Mesenchymal stem cell (in vitro differentiated cells and primary cell): ENCODE data around the gene RRAS2.

ENCODE experiments used
- DNase-seq: peaks from one replicate; pipeline ENCODE4 v3.0.0-alpha.2; 2013
- H2AFZ ChIP-seq: one replicate; pipeline ENCODE4 v1.6.1; 2013; ENCODE audit warnings: low read depth, mild to moderate bottlenecking, control low read depth, inconsistent platforms, low read length, moderate library complexity
- H2AK5ac ChIP-seq: 2 replicates; pipeline ENCODE4 v1.6.1; 2013; ENCODE audit warnings: low read length, moderate library complexity, mild to moderate bottlenecking, inconsistent platforms; ENCODE audit not compliant: severe bottlenecking
- H2BK120ac ChIP-seq: one replicate; pipeline ENCODE4 v1.6.1; 2013; ENCODE audit warnings: low read depth, mild to moderate bottlenecking, inconsistent platforms, low read length, moderate library complexity
- H2BK12ac ChIP-seq, 2 experiments: one replicate each; pipeline ENCODE4 v1.6.1; 2013; ENCODE audit warnings: inconsistent platforms in 2 of 2, low read length in 2 of 2, mild to moderate bottlenecking in 2 of 2, moderate library complexity in 2 of 2, control low read depth in 1 of 2
- H2BK15ac ChIP-seq: one replicate; pipeline ENCODE4 v1.6.1; 2013; ENCODE audit warnings: mild to moderate bottlenecking, low read depth, inconsistent platforms; ENCODE audit not compliant: poor library complexity, severe bottlenecking
- H2BK5ac ChIP-seq: 2 replicates; pipeline ENCODE4 v1.6.1; 2013; ENCODE audit warnings: low read depth, mild to moderate bottlenecking, low read length, control low read depth, inconsistent platforms; ENCODE audit not compliant: poor library complexity, severe bottlenecking
- H3K14ac ChIP-seq, 2 experiments: one replicate each; pipeline ENCODE4 v1.6.1; 2013; ENCODE audit warnings: inconsistent platforms in 2 of 2, low read length in 2 of 2, control low read depth in 1 of 2, mild to moderate bottlenecking in 1 of 2, moderate library complexity in 1 of 2
- H3K18ac ChIP-seq, 2 experiments: one replicate each; pipeline ENCODE4 v1.6.1; 2013; ENCODE audit warnings: inconsistent platforms in 2 of 2, low read length in 2 of 2, control low read depth in 1 of 2, low read depth in 1 of 2, mild to moderate bottlenecking in 1 of 2
- H3K23ac ChIP-seq, 2 experiments: one replicate each; pipeline ENCODE4 v1.6.1; 2013; ENCODE audit warnings: inconsistent platforms in 2 of 2, low read length in 2 of 2, mild to moderate bottlenecking in 2 of 2, moderate library complexity in 2 of 2, control low read depth in 1 of 2
- H3K27ac ChIP-seq: 2 replicates; pipeline ENCODE4 v1.5.1; 2013; ENCODE audit warnings: mild to moderate bottlenecking, moderate library complexity, low read length, control low read depth, inconsistent platforms; ENCODE audit not compliant: poor library complexity, severe bottlenecking
- H3K27me3 ChIP-seq, 2 experiments: 2 replicates each; pipeline versions ENCODE4 v1.6.1 to v1.7.0; 2013; ENCODE audit warnings: low read length in 2 of 2, mild to moderate bottlenecking in 2 of 2, moderate library complexity in 2 of 2, control low read depth in 1 of 2, inconsistent platforms in 1 of 2; ENCODE audit not compliant: control insufficient read depth in 1 of 2, insufficient read depth in 1 of 2
- H3K36me3 ChIP-seq, 2 experiments: 2 replicates each; pipeline versions ENCODE4 v1.6.1 to v1.7.0; 2013; ENCODE audit warnings: low read length in 2 of 2, control low read depth in 1 of 2, inconsistent platforms in 1 of 2, low read depth in 1 of 2, mild to moderate bottlenecking in 1 of 2; ENCODE audit not compliant: insufficient read depth in 2 of 2, control insufficient read depth in 1 of 2
- H3K4ac ChIP-seq, 2 experiments: one replicate each; pipeline ENCODE4 v1.6.1; 2013; ENCODE audit warnings: inconsistent platforms in 2 of 2, low read length in 2 of 2, mild to moderate bottlenecking in 2 of 2, moderate library complexity in 2 of 2, control low read depth in 1 of 2, low read depth in 1 of 2
- H3K4me1 ChIP-seq: 2 replicates; pipeline ENCODE4 v1.6.1; 2013; ENCODE audit warnings: low read depth, low read length, control low read depth; ENCODE audit not compliant: control insufficient read depth, insufficient read depth
- H3K4me2 ChIP-seq: 2 replicates; pipeline ENCODE4 v1.6.1; 2013; ENCODE audit warnings: low read length, mild to moderate bottlenecking, inconsistent platforms; ENCODE audit not compliant: poor library complexity, severe bottlenecking
- H3K4me3 ChIP-seq, 2 experiments: 2 replicates each; pipeline versions ENCODE4 v1.5.1 to v1.7.0; 2013; ENCODE audit warnings: low read length in 2 of 2, mild to moderate bottlenecking in 2 of 2, control low read depth in 1 of 2, low read depth in 1 of 2; ENCODE audit not compliant: insufficient read depth in 1 of 2
- H3K79me1 ChIP-seq: replicated peaks from 2 replicates; pipeline ENCODE4 v1.6.1; 2013; ENCODE audit warnings: mild to moderate bottlenecking, control low read depth, low read length, inconsistent platforms; ENCODE audit not compliant: poor library complexity, severe bottlenecking
- H3K9ac ChIP-seq: 2 replicates; pipeline ENCODE4 v1.7.0; 2013; ENCODE audit warnings: mild to moderate bottlenecking, low read length, moderate library complexity
- H3K9me3 ChIP-seq: 2 replicates; pipeline ENCODE4 v1.7.0; 2013; ENCODE audit warnings: mild to moderate bottlenecking, low read length; ENCODE audit not compliant: control insufficient read depth
- H4K8ac ChIP-seq: one replicate; pipeline ENCODE4 v1.6.1; 2013; ENCODE audit warnings: inconsistent platforms, mild to moderate bottlenecking, low read length, moderate library complexity
- H4K91ac ChIP-seq: one replicate; pipeline ENCODE4 v1.6.1; 2013; ENCODE audit warnings: mild to moderate bottlenecking, low read length, inconsistent platforms
- WGBS: methylation state at CpG from one replicate; pipeline ENCODE4 v1.1.7; 2013; ENCODE audit warnings: mixed read lengths; 5-methylcytosine and 5-hydroxymethylcytosine counted together

Gene RRAS2

DNA sequence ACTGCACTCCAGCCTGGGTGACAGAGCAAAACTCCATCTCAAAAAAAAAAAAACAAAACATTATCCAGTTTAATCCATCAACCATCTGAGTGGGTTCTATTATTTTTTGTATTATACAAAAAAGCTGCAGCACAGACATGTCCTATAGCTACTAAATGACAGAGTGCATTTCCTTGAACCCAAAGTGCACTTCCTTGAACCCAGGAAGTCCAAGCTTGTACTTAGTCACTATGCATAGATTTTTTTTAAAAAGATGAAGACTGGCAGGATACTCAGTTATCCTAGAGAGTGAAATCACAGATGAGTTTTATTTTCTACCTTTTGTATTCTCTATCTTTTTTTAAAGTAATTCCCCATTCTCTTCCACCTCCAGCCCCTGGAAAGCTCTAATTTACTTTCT, 8.0 kb upstream of the RRAS2 start:
- Histone ChIP-seq H3K4me1 (peaks cover 4% of the 10 kb centered on the region), H3K27me3 (no peaks in the 10 kb centered on the region)

DNA sequence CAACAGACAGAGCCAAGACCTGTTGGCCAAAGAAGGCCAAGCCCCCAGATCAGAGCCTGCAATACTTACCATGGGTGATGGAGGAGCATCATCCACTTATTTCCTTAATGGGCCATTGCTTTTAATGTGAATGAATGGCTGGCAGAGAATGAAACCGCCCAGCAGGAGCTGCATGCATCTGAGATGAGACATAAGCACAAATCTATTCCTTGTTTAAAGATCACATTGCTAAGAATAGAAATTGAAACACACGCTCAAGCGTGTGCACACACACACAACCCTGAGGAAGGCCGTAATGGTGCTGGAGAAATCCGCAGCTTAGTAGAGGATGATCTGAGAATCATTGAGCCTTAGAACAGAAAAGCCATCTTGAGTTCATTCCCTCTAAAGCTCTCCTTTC, 5.3 kb upstream of the RRAS2 start:
- H2AK5ac ChIP-seq = peak overlapping the region; percentile 88

More for the DNA sequence above, 8.0 kb upstream of the RRAS2 start:
- H4K8ac ChIP-seq = no peak overlapping the region
- no peak overlapping the region for H4K91ac ChIP-seq
- no peak overlapping the region for H3K27ac ChIP-seq
- no peak overlapping the region for H3K9ac ChIP-seq
- no peak overlapping the region for H2AK5ac ChIP-seq
- no peak overlapping the region for H3K4me3 ChIP-seq
- H2AFZ ChIP-seq = no peak overlapping the region
- H3K18ac ChIP-seq = no peak overlapping the region
- no peaks in the 10 kb centered on the region for H3K9me3 ChIP-seq
- H3K4me2 ChIP-seq = no peak overlapping the region
- H3K23ac ChIP-seq = no peak overlapping the region
- no peaks in the 10 kb centered on the region for H3K36me3 ChIP-seq
- no peak overlapping the region for H3K14ac ChIP-seq
- DNase-seq = no peak
- H2BK12ac ChIP-seq = no peak overlapping the region
- H3K4ac ChIP-seq = no peak overlapping the region
- H2BK120ac ChIP-seq = no peak overlapping the region
- no peak overlapping the region for H2BK5ac ChIP-seq
- H3K79me1 ChIP-seq = peaks cover 1% of the 10 kb centered on the region
- no peak overlapping the region for H2BK15ac ChIP-seq

DNA sequence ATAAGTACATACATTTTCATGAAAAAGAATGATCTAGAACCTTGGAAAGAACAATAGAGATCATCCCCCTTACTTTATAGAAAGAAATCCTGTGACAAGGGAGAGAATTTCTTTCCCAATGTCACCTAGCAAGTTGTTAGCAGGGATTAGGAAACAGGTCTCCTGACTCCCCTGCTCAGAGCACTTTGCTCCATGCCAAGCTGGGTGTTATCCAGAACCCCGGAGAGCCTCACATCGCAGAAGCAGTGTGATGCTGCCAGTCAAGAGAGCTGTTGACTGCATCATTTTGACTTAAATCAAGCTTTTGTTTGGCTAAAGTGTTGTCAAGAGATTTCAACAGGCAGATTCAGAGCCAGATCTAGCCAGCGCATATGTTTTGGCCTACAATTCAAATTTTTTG, 3.6 kb upstream of the RRAS2 start:
- Histone ChIP-seq H3K27ac (no peak overlapping the region), H3K9me3 (no peaks in the 10 kb centered on the region), H3K4me3 (no peak overlapping the region), H3K23ac (no peak overlapping the region), H4K91ac (no peak overlapping the region), H3K18ac (no peak overlapping the region), H3K9ac (no peak overlapping the region), H2AFZ (no peak overlapping the region), H3K4me1 (peaks cover 2% of the 10 kb centered on the region), H3K27me3 (no peaks in the 10 kb centered on the region), H2AK5ac (no peak overlapping the region), H2BK15ac (no peak overlapping the region), H2BK120ac (no peak overlapping the region), H3K36me3 (no peaks in the 10 kb centered on the region), H3K4ac (no peak overlapping the region), H3K14ac (no peak overlapping the region), H2BK12ac (no peak overlapping the region), H2BK5ac (no peak overlapping the region), H3K4me2 (no peak overlapping the region), H3K79me1 (peaks cover 4% of the 10 kb centered on the region), H4K8ac (no peak overlapping the region)
- DNase-seq = no peak
- WGBS = 100% methylated on average over 3 of the region's 3 CpGs

More for the DNA sequence above, 5.3 kb upstream of the RRAS2 start:
- Histone ChIP-seq H3K9ac (no peak overlapping the region), H2BK15ac (no peak overlapping the region), H3K23ac (no peak overlapping the region), H2BK12ac (no peak overlapping the region), H3K27me3 (no peaks in the 10 kb centered on the region), H3K14ac (no peak overlapping the region), H2BK120ac (no peak overlapping the region), H3K36me3 (no peaks in the 10 kb centered on the region), H3K27ac (peak overlapping the region; percentile 64), H3K79me1 (peaks cover 4% of the 10 kb centered on the region), H2BK5ac (no peak overlapping the region), H3K18ac (no peak overlapping the region), H4K8ac (peak overlapping the region; percentile 17), H4K91ac (no peak overlapping the region), H3K4me3 (no peak overlapping the region), H3K4ac (no peak overlapping the region), H2AFZ (no peak overlapping the region), H3K4me2 (peak overlapping the region; percentile 21), H3K9me3 (no peaks in the 10 kb centered on the region), H3K4me1 (peaks cover 4% of the 10 kb centered on the region)
- no peak for DNase-seq
- whole genome bisulfite sequencing = 94% methylated on average over 5 of the region's 5 CpGs

DNA sequence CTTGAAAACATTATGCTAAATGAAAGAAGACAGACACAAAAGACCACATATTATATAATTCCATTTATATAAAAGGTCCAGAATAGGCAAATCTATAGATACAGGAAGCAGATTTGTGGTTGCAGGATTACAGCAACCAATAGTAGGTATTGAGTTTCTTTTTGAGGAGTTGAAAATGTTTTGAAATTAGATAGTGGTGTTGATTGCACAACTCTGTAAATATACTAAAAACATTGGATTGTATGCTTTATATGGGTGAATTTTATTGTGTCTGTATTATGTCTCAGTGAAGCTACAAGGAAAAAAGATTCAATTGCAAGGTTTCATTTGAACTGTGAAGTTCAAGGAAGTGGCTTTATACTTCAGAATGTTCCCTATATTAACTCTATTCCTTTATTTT, 3.0 kb upstream of the RRAS2 start:
- no peak overlapping the region for H3K18ac ChIP-seq
- H3K4me2 ChIP-seq = no peak overlapping the region
- H3K27me3 ChIP-seq = no peaks in the 10 kb centered on the region
- no peak overlapping the region for H2BK15ac ChIP-seq
- no peak overlapping the region for H3K23ac ChIP-seq
- H3K79me1 ChIP-seq = peaks cover 4% of the 10 kb centered on the region
- no peak overlapping the region for H3K14ac ChIP-seq
- H2BK120ac ChIP-seq = no peak overlapping the region
- H3K9me3 ChIP-seq = no peaks in the 10 kb centered on the region
- no peak overlapping the region for H4K8ac ChIP-seq
- H3K36me3 ChIP-seq = no peaks in the 10 kb centered on the region
- no peak for DNase-seq
- H2AK5ac ChIP-seq = no peak overlapping the region
- no peak overlapping the region for H2BK5ac ChIP-seq
- H3K4me1 ChIP-seq = peaks cover 2% of the 10 kb centered on the region
- H3K4ac ChIP-seq = no peak overlapping the region
- H3K9ac ChIP-seq = no peak overlapping the region
- no peak overlapping the region for H3K27ac ChIP-seq
- no peak overlapping the region for H3K4me3 ChIP-seq
- H4K91ac ChIP-seq = no peak overlapping the region
- no peak overlapping the region for H2AFZ ChIP-seq
- H2BK12ac ChIP-seq = no peak overlapping the region
